Iris pigment epithelial cell (primary cell): Measurements from ENCODE around the gene SIRT2.
"Not testable (repeated sequence)": the region's sequence is repeated elsewhere in the genome, so short reads cannot be mapped to it uniquely, and the experiment has no call there.

Source experiments
- DNase-seq: peaks from one replicate; pipeline ENCODE4 v3.0.0-alpha.2; 2011; ENCODE audit warnings: low read depth

Gene SIRT2

GRCh38 chr19:38894968-38895367 is 4.5 kb downstream of the SIRT2 start:
- no peak for DNase-seq

DNA sequence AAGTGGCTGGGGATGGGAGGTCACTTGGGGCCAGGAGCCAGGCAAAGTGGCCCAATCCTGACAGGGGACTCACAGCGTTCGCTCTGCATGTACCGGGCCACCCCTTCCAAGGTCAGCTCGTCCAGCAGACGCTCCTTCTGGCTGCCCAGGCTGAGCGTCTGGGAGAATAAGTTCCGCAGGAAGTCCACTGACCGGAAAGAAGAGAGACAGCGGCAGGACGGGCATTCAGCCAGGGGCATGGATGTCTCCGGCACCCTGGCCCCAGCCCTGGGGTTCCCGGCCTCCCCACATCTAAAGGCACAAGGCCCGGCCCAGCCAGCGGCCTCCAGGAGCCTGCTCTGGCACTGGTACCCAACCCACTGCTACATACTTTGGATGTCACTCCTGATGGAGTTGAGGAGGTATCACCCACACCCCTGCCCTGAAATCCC is 6.1 kb downstream of the SIRT2 start:
- DNase-seq: no peak

GRCh38 chr19:38892841-38893240 is 6.6 kb downstream of the SIRT2 start:
- no peak for DNase-seq

DNA sequence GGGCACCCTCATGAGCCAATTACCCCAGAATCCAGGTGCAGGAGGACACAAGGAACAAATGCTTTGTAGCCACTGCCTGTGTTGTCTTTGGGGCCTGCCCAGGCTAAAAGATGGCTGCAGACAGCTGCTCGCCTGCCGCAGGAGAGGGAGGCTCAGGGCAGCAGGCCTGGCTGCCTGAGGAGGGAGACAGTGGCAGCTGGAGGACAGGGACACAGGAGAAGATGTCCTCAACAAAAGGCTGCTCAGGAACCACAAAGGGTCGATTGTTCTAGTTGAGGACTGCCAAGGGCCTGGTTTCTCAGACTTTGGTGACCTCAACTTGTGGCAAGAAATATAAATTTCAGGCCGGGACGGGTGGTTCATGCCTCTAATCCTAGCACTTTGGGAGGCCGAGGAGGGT is 7.6 kb downstream of the SIRT2 start:
- no peak for DNase-seq

- DNase-seq: no peak
Observed at GRCh38 chr19:38890686-38891085, 8.7 kb downstream of the SIRT2 start.

DNA sequence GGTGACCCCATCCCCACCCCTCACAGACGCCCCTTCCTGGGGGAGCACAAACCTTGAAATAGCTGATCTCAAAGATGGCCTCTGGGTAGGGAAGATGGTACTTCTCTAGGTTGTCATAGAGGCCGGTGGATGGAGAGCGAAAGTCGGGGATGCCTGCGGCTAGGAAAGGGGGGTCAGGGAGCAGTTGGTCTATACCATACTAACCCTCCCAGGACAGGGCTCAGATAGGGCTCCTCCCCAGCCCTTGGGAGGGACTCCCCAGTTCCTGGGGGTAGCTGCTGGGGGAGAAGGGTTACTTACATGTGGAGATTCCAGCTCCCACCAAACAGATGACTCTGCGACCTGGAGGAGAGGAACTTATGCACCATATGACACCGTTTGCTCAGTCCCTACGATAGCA is 9.6 kb downstream of the SIRT2 start:
- DNase-seq: no peak

DNA sequence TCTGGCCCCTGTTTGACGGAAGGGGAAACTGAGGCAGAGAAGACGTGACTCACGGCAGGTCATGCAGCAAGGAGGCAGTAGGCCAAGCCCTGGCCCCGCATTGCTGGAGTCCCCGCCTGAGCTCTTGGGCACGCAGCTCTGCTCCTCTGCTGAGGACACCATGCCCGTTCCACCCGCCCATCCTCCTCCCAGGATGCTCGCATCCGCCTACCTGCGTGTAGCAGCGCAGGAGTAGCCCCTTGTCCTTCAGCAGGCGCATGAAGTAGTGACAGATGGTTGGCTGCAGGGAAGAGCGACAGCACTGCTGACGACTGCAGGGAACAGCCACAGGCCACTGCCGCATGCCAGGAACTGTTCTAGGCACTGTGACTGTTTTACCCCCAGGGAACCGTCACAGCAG is 10.5 kb downstream of the SIRT2 start:
- no peak for DNase-seq

GRCh38 chr19:38884691-38885090 is 14.7 kb downstream of the SIRT2 start:
- not testable (repeated sequence) for DNase-seq

- no peak for DNase-seq
Observed at GRCh38 chr19:38883286-38883685, 16.1 kb downstream of the SIRT2 start.

DNA sequence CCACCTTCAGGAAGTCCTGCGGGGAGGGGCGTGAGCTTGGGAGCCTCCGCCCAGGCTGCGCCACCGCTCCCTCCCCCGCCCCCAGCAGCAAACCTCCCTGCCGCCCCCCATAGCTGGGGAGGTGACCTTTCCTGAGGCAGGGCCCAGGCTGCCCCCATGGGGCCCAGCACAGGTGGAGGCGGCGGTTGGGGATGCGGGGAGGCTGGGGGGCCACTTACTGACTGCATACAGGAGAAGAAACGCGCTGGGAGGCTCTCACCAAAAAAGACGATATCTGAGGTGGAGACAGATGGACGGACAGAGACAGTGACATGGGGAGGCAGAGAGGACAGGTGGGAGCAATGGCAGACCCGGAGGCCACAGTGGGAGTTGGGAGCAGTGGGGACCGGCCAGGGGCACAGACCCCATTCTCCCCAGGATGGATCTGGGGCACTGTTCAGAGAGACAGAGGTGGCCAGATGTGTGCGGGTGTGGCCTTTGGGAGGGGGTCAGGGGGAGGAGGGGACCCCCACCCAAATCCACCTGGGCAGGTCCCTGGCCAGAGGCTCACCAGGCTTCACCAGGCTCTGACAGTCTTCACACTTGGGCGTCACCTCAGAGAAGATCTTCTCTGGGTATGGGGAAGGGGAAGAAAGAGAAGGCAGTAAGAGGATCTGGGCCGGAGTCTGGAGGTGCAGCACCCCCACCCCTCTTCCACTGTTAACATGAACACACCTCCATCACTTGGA is 18.4 kb downstream of the SIRT2 start:
- no peak for DNase-seq

DNA sequence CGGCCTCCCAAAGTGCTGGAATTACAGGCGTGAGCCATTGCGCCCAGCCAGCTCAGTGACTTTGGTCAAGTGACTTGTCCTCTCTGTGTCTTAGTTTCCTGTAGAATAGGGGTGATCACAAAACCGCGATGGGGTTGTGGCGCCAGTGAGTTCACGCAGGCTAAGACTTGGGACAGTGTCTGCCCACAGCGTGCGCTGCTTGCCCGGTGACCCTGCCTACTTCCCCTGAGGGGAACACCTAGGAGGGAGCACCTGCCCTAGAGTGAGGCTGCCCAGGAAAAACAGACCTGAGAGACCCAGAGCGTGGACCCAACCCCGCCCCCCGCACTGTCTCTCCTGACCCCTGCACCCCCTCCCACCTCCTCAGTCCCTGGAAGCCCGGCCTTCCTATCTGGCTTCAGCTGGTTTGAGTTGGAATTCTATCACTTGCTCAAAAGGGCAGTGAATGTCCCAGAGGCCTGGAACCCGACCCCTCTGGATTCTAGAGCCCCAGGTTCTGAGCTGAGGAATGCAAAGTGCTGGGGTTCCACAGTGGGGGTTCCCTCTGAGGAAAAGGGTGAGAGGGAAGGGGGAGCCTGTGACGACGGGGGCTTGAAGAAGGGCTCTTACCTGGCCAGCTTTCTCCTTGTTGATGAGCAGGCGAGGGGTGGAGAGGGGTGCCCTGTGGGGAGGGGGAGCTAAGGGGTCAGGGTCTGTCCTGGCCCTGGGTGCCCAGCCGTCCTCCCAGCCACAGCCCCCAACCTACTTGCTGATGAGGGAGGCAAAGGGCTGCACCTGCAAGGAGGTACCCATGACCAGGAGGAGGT is 19.1 kb downstream of the SIRT2 start:
- no peak for DNase-seq

GRCh38 chr19:38879400-38879751 is 20.0 kb downstream of the SIRT2 start:
- no peak for DNase-seq

DNA sequence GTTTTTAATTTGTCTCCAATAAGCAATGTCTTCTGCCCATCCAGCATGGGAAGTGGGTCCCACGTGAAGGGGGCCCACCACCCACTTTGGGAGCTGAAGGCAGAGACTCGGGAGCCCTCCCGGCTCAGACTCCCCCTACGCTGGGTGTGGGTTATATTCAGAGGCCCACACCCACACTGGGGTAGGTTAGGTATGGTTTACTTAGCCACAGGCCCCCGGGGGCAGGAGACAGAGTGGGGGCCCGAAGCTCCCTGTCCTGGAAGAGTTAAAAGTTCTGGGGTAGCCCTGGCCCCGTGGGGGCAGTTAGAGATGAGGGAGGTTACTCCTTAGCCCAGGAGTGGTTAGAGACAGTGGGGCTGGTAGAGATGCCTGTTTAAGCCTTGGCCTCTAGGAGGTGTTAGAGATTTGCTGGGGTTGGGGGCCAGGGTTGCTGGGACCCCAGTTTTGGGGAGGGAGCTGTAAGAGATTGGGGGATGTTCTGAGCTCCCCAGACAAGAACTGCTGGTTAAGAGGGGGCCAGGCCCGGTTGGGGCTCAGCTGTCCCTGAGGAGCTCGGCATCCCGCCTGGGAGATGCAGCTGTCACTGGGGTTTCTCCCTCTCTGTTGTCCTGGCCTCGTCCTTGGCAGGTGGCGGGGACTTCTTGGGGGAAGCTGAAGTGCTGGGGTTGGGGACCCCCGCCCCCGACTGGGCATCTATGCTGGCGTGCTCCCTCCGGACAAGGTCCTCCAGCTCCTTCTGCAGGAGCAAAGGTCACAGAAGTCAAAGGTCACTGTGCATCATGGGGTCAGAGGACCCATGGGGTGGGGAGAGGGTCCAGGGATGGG is 20.6 kb downstream of the SIRT2 start:
- DNase-seq: no peak

DNA sequence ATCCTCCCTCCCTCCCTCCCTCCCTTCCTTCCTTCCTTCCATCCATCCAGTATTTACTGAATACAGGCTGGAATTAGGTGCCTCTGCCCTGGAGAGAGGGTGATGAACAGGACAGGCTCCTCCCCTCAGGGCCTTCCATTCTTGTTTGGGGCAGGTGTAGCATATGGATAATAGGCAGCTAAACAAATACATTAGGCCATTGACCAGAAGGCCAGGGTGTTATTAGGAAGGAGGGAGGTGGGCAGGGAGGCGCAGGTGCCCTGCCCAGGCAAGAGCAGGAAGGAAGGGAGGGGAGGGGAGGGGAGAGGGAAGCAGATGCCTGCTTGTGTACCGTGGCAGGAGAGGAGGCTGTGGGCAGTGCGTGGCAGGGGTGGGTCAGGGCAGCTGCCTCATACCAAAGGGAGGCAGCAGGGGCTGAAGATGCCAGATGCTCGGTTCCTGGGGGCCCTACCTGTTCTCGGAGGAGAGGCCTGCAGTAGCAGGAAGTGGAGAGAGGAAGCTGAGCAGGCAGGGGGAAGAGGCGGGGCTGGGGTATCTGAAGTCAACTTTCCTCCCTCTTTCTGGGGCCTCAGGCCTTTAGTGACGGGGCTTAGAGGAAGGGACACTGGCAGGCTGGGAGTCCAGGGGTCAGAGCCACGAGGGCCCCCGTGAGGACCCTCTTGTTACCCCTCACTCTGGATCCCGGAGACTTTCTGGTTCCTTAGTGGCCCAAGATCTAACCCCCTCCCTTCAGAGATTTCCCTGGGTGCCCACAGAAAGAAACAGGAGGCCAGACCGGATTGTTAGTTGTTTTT is 21.4 kb downstream of the SIRT2 start, which contains the start of gene RINL:
TSS of gene RINL (minus strand) at position 495 of the 794 bp plus-strand sequence. CDS start 1,533 bp downstream, outside the sequence.
- DNase-seq: no peak

DNA sequence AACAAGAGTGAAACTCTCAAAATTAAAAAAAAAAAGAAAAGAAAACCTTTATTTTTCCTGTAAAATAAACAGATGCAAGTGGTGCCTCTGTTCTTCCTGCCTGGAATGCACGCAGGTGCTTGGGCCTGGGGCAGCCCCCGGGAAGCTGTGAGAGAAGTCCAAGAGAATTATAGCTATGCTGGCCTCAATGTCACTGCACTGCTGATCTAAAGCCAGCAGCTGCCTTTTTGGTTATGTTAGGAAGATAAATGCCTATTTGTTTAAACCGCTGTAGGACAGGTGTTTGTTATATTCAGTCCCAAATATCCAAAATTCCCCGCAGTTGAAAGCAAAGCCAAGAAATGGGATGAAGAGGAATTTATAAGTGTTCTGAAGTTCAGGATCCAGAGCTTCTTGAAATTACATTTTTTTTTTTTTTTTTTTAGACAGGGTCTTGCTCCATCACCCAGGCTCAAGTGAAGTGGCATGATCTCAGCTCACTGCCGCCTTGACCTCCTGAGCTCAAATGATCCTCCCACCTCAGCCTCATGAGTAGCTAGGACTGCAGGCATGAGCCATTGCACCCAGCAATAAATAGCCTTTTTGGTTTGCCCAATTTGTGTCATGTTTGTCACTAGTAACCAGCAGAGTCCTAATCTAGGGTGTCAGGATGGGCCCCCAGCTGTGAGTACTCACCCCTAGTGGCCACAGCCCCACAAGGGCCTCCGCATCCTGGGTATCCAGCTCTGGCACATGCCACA is 23.6 kb downstream of the SIRT2 start:
- DNase-seq: no peak

DNA sequence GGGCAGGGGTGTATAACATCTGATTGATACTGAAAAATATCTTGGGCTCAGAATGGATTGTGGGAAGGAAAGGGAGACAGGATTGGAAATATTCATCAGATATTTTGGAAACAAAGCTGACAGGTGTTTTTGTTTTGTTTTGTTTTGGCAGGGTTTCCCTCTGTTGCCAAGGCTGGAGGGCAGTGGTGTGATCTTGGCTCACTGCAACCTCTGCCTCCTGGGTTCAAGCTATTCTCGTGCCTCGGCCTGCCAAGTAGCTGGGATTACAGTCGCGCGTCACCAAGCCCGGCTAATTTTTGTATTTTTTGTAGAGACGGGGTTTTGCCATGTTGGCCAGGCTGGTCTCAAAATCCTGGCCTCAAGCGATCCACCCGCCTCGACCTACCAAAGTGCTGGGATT is 26.0 kb downstream of the SIRT2 start:
- DNase-seq: not testable (repeated sequence)

DNA sequence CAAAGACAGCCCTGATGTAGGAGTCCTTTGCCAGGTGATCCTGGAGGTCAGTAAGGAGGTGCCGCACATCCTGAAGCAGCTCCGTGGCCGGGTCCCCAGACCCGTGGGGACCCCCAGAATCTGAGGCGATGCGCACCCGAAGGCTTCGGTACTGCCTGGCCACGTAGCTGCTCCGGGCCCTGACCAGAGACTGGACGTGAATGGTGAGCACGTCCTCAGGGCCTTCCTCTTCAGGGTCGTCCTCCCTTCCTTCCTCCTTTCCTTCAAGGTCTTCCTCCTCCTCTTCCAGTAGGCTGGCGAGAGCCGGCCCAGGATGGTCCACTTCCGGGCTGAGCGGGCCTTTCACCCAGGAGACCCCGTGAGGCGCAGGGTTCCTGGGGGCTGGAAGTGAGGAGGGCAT is 28.8 kb downstream of the SIRT2 start:
- no peak for DNase-seq

DNA sequence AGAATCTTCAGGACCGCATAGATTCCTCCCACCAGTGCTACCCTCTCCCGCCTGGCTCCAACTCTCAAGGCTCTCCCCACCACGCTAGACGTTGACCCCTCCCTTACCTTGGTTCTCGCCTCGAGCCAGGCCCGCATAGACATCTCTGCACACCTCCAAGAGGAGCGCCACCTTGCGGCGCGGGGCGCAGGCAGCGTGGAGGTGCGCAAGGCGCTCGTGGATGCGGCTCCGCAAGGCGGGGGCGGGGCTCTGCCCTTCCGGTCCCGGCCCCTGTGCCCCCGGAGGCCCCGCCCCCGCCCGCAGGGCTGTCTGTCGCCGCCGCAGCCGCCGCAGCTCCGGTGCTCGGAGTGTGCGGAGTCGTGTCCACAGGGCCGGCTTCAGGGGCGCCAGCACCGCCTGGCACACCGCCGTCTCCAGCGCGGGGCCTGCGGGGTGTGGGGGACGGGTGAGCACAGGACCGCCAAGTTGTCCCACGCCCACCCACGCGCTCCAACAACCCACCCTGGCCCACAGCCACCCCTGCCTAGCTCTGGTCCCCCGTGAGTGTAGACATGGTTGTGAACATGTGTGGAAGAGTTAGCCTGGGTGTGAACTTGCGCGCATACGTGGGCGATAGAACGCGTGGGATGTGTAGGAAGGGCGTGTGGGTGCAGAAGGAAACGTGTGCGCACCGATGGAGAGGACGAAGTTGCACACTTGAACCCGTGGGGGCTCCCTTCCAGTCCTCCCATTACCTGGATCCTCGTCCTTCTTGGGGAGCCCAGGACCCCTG is 29.4 kb downstream of the SIRT2 start:
- DNase-seq: peak; percentile 41

- DNase-seq: no peak
Observed at GRCh38 chr19:38869160-38869835, 30.1 kb downstream of the SIRT2 start.

DNA sequence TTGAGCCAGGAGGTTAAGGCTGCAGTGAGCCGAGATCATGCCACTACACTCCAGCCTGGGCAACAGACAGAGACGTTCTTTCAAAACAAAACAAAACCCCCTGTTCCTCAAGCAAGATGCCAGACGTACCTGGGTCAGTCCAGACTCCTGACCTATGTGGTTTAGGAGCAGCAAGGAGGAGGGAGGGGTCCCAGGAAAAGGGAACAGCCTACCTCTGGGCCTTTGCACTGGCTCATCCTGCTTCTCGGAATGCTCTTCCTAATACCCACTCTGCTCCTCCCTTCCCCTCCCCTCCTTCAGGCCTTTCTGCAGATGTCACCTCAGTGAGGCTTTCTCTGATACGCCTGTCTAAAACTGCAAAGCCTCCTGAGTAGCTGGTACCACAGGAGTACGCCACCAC is 30.9 kb downstream of the SIRT2 start:
- DNase-seq: no peak
